Panc1 (cell line): ENCODE results near the gene OFD1.

Experiments used
- CTCF ChIP-seq: fragments of 450-650 bp; IDR thresholded peaks from 2 replicates; pipeline ENCODE4 v1.5.1; 2017; ENCODE audit warnings: mild to moderate bottlenecking
- POLR2AphosphoS5 ChIP-seq: IDR thresholded peaks from 2 replicates; pipeline ENCODE4 v1.6.1; 2012; ENCODE audit warnings: mild to moderate bottlenecking, low read depth, low read length, moderate library complexity
- REST ChIP-seq, 2 experiments: IDR thresholded peaks; 2 replicates each; pipeline ENCODE4 v1.6.1; 2011 to 2012; ENCODE audit warnings: low read depth in 2 of 2, control low read depth in 1 of 2, low read length in 1 of 2, mild to moderate bottlenecking in 1 of 2, moderate library complexity in 1 of 2; ENCODE audit not compliant: insufficient read depth in 1 of 2
- SIN3A ChIP-seq: IDR thresholded peaks from 2 replicates; pipeline ENCODE4 v1.6.1; 2012; ENCODE audit warnings: low read depth, mild to moderate bottlenecking, low read length, moderate library complexity, borderline replicate concordance; ENCODE audit not compliant: insufficient read depth

GRCh38 chrX:13794417-13794816 lies 59.9 kb downstream of the OFD1 start:
- no peak for TF ChIP-seq CTCF
- TF ChIP-seq POLR2AphosphoS5 = no peak
- no peak for TF ChIP-seq REST (IDR thresholded peaks at IDR 0.05; ENCODE audit: insufficient read depth in 1 of 2, low read depth in 2 of 2, low read length in 1 of 2)
- TF ChIP-seq SIN3A = no peak
